Thyroid gland (tissue), 4 donors: ENCODE measurements around the gene KIF21A. TPM values are rescaled to one million over a fixed set of nuclear protein-coding genes. Genes with fewer than 3 reads are reported as not detected.

ENCODE experiments used
- DNase-seq, 2 donors: peaks; one replicate each; pipeline ENCODE4 v3.0.0-alpha.2; 2019
- H3K27ac ChIP-seq, 3 donors: fragments of 200-600 bp; sonication (generic); 1 replicate in 2 of 3; 2 replicates in 1 of 3; pipeline ENCODE4 v1.5.1; 2016 to 2019; ENCODE audit warnings: mild to moderate bottlenecking in 1 of 3, moderate library complexity in 1 of 3
- H3K27me3 ChIP-seq: fragments of 200-600 bp; sonication (generic); one replicate; pipeline ENCODE4 v1.5.1; 2019
- H3K36me3 ChIP-seq, 2 donors: fragments of 200-600 bp; sonication (generic); one replicate each; pipeline ENCODE4 v1.5.1; 2016 to 2019
- H3K4me1 ChIP-seq, 2 donors: fragments of 200-600 bp; sonication (generic); one replicate each; pipeline ENCODE4 v1.5.1; 2017 to 2019
- H3K4me3 ChIP-seq, 3 donors: fragments of 200-600 bp; sonication (generic); replicated peaks in 1 of 3; 1 replicate in 2 of 3; 2 replicates in 1 of 3; pipeline ENCODE4 v1.5.1; 2016; ENCODE audit warnings: mild to moderate bottlenecking in 1 of 3
- H3K9me3 ChIP-seq: fragments of 200-600 bp; sonication (generic); one replicate; pipeline ENCODE4 v1.5.1; 2017
- POLR2A ChIP-seq, 2 donors: fragments of 450-650 bp; IDR thresholded peaks; one replicate each; pipeline ENCODE4 v1.6.1; 2017; ENCODE audit warnings: antibody characterized with exemption in 2 of 2, mild to moderate bottlenecking in 2 of 2, moderate library complexity in 1 of 2
- WGBS, 2 donors: methylation state at CpG; one replicate each; pipeline ENCODE4 v1.1.5; 2017; 5-methylcytosine and 5-hydroxymethylcytosine counted together
- intact Hi-C: fragments of 100-400 bp; cut with DNase I; formaldehyde crosslinking; loops from one replicate; pipeline ENCODE4 v1.15.1; 2023
- total RNA-seq, 4 donors: library from RNA; depleted of rRNA; stranded (reverse); fragments of >200 nt; gene quantifications; one replicate each; pipeline ENCODE4 v1.2.3, GENCODE V29; 2016
- TF ChIP-seq, protein P1 (sequence below), 6 experiments: fragments of 200-600 bp in 3 of 6; fragments of 450-650 bp in 3 of 6; sonication (generic) in 3 of 6; IDR thresholded peaks; one replicate each; pipeline ENCODE4 v1.5.1; 2016 to 2019; ENCODE audit warnings: antibody characterized with exemption in 6 of 6, mild to moderate bottlenecking in 2 of 6, inconsistent platforms in 1 of 6, moderate library complexity in 1 of 6

KIF21A gene
- total RNA-seq, 4 donors from 2014 or later = 17.5 to 149 (median 33.1) TPM

DNA sequence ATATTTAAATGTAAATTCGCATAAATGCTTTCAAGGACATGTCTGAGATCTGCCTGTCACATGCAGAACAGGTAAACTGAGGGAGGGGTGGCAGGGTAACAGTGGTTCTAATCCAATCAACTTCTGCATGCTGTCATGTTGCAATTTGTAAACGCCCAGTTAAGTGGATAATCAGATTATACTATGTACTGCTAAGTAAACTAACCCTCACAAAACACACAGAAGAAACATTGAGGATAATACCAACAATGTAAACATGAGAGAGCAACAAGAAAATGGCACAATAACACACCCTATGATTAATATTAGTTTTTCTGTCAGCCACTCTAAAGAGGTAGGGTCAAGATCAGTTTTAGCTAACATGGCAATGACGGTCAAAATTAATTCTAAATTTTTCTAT, 123.7 kb downstream of the KIF21A start:
- Histone ChIP-seq H3K27ac (no peak overlapping the region), H3K4me1 (no peaks in the 10 kb centered on the region), H3K9me3 (no peaks in the 10 kb centered on the region), H3K36me3 (no peaks in the 10 kb centered on the region), H3K4me3 (no peak overlapping the region), H3K27me3 (no peaks in the 10 kb centered on the region)
- TF ChIP-seq POLR2A (IDR thresholded peaks at IDR 0.05) = no peak
- TF ChIP-seq, protein P1, sequence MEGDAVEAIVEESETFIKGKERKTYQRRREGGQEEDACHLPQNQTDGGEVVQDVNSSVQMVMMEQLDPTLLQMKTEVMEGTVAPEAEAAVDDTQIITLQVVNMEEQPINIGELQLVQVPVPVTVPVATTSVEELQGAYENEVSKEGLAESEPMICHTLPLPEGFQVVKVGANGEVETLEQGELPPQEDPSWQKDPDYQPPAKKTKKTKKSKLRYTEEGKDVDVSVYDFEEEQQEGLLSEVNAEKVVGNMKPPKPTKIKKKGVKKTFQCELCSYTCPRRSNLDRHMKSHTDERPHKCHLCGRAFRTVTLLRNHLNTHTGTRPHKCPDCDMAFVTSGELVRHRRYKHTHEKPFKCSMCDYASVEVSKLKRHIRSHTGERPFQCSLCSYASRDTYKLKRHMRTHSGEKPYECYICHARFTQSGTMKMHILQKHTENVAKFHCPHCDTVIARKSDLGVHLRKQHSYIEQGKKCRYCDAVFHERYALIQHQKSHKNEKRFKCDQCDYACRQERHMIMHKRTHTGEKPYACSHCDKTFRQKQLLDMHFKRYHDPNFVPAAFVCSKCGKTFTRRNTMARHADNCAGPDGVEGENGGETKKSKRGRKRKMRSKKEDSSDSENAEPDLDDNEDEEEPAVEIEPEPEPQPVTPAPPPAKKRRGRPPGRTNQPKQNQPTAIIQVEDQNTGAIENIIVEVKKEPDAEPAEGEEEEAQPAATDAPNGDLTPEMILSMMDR (IDR thresholded peaks at IDR 0.05) = no peak
- 90 to 94% methylated on average over 3 of the region's 3 CpGs for WGBS, 2 donors
- DNase-seq = no peak
- intact Hi-C loops = no loop called here

DNA sequence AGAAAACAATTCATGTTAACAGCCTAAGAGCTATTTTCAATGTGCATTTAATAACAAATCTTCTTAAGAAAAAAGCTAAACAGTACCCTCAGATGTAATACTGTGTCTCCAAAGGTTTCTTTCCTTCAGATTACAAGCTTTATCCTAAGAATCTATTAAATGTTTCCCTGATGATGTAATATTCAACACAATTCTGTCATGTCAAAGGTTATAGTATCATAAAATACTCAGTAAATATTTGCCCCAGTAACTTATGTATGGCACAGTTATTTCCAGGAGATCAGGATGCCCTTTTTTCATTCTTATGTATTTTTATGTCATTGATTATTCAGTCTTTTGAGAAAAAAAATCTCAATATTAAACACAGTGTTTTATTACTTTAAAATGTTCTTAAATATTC, 128.4 kb downstream of the KIF21A start:
- DNase-seq = no peak
- Histone ChIP-seq H3K9me3 (no peaks in the 10 kb centered on the region), H3K4me1 (no peaks in the 10 kb centered on the region), H3K36me3 (no peaks in the 10 kb centered on the region), H3K27ac (no peak overlapping the region), H3K27me3 (no peaks in the 10 kb centered on the region), H3K4me3 (no peak overlapping the region)
- TF ChIP-seq, protein P1 (IDR thresholded peaks at IDR 0.05) = no peak
- TF ChIP-seq POLR2A (IDR thresholded peaks at IDR 0.05) = no peak
- intact Hi-C loops = no loop called here

DNA sequence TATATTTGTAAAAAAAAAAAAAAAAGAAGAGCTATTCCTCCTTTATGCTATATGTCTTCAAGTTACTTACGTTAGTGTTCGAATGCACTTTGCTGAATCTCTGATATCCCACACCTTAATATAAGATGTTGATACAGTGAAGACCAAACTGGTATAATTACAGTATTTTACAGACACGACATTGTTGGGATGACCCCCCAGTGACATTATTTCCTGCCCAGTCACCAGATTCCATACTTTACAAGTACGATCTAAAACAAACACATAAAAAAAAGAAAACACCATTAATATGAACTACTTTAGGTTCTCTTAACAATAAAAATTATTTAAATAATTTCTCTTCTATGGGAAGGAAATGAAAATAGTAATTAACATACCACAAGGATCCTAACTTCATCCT, 133.4 kb downstream of the KIF21A start:
- H3K4me3 ChIP-seq = no peak overlapping the region
- H3K27ac ChIP-seq = no peak overlapping the region
- no peak for DNase-seq
- H3K27me3 ChIP-seq = no peaks in the 10 kb centered on the region
- no peaks in the 10 kb centered on the region for H3K4me1 ChIP-seq
- WGBS, 2 donors = 81 to 89% methylated on average over 4 of the region's 4 CpGs
- no peaks in the 10 kb centered on the region for H3K36me3 ChIP-seq
- H3K9me3 ChIP-seq = no peaks in the 10 kb centered on the region
- intact Hi-C loops = no loop called here
- TF ChIP-seq, protein P1 (IDR thresholded peaks at IDR 0.05) = no peak
- no peak for TF ChIP-seq POLR2A (IDR thresholded peaks at IDR 0.05)

DNA sequence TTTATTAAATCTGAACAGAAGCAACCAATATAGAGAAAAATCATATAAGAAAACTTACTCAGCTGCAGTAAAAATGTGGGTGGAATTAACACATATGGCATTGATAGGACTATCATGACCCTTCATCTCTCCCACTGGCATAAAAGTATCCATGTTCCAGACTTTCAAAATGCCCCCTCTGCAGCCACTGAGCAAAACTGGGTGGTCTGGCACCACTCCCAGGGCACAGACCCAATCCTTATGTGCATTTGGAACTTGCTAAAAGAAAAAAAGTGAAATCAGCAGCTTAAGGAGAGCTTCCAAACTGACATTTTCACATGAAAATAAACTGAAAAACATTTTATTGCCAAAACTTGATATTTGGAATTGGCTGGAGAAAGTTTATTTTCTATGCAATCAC, 141.5 kb downstream of the KIF21A start:
- no peak overlapping the region for H3K4me3 ChIP-seq
- H3K27me3 ChIP-seq = no peaks in the 10 kb centered on the region
- no peak overlapping the region for H3K27ac ChIP-seq
- DNase-seq = no peak
- no peak for TF ChIP-seq POLR2A (IDR thresholded peaks at IDR 0.05)
- TF ChIP-seq, protein P1 (IDR thresholded peaks at IDR 0.05) = no peak
- no peaks in the 10 kb centered on the region for H3K9me3 ChIP-seq
- intact Hi-C loops = no loop called here
- H3K36me3 ChIP-seq = no peaks in the 10 kb centered on the region
- H3K4me1 ChIP-seq = no peaks in the 10 kb centered on the region

DNA sequence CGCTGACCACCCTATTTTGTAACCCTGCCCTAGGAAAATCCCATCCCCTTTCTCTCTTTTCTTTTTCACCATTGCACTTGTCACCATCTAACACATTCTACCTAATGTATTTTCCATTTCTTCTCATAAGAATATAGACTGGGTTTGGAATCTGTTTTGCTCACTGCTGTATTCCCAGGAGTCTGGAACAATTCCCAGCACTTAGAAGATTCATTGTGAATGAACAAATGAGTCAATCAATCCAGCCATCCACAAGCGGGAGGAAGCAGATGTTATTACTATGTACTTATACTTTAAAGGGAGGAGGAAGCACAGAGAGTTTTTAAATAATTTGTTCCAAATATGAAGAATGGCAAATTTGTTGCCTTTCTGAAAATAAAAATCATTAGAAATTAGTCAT, 142.1 kb downstream of the KIF21A start:
- no peak for DNase-seq
- Histone ChIP-seq H3K4me1 (no peaks in the 10 kb centered on the region), H3K36me3 (no peaks in the 10 kb centered on the region), H3K9me3 (no peaks in the 10 kb centered on the region), H3K27me3 (no peaks in the 10 kb centered on the region), H3K27ac (no peak overlapping the region), H3K4me3 (no peak overlapping the region)
- intact Hi-C loops = no loop called here
- WGBS, 2 donors = 84 to 88% methylated on average over 2 of the region's 2 CpGs
- TF ChIP-seq, protein P1 (IDR thresholded peaks at IDR 0.05) = no peak
- TF ChIP-seq POLR2A (IDR thresholded peaks at IDR 0.05) = no peak
